CD4-positive, alpha-beta T cell treated with Interleukin-15 for 1 hour (primary cell): ENCODE data around the gene EEA1.
"Not testable (repeated sequence)": the region's sequence is repeated elsewhere in the genome, so short reads cannot be mapped to it uniquely, and the experiment has no call there.

Source experiments
- DNase-seq: peaks from one replicate; pipeline ENCODE4 v3.0.0-alpha.2; 2020

Gene EEA1

DNA sequence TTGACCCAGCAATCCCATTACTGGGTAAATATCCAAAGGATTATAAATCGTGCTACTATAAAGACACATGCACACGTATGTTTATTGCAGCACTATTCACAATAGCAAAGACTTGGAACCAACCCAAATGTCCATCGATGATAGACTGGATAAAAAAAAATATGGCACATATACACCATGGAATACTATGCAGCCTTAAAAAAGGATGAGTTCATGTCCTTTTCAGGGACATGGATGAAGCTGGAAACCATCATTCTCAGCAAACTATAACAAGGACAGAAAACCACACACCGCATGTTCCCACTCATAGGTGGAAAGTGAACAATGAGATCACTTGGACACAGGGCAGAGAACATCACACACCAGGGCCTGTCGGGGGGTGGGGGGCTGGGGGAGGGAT, 134.7 kb downstream of the EEA1 start:
- DNase-seq, result not testable (repeated sequence)

DNA sequence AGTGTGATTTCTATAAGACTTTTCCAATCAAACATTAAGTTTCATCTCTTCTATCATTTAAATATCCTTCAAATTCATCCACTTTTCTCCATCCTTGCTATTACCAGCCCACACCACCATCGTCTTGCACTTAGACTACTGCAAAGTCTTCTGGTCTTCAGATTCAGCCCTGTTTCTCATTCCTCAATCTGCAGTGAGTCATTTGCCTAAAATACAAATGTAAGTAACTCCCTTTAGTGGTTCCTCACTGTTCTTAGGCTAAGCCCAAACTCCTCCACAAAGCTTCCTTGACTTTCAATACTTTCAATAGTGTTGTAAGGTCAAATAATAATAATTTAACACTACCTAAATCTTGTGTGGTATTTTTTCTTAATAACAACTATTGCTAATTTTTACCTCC, 143.1 kb downstream of the EEA1 start:
- no peak for DNase-seq

DNA sequence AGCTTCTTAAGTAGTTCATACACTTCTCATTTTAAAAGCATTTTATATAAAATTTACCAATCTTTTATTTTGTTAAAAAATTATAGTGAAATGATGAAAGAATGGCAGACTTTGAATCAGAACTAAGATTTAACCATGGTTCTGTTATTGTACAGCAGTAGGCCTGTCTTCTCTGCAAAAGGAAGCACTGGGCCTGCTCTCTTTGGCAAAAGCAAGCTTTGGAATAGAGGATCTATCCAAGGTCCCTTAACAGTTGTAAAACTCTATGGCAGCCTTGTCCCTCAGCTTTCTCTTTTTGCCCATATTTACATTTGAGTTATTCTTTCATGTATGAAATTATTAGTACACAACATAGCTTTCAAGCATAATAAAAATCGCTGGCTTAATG, 143.5 kb downstream of the EEA1 start:
- no peak for DNase-seq

DNA sequence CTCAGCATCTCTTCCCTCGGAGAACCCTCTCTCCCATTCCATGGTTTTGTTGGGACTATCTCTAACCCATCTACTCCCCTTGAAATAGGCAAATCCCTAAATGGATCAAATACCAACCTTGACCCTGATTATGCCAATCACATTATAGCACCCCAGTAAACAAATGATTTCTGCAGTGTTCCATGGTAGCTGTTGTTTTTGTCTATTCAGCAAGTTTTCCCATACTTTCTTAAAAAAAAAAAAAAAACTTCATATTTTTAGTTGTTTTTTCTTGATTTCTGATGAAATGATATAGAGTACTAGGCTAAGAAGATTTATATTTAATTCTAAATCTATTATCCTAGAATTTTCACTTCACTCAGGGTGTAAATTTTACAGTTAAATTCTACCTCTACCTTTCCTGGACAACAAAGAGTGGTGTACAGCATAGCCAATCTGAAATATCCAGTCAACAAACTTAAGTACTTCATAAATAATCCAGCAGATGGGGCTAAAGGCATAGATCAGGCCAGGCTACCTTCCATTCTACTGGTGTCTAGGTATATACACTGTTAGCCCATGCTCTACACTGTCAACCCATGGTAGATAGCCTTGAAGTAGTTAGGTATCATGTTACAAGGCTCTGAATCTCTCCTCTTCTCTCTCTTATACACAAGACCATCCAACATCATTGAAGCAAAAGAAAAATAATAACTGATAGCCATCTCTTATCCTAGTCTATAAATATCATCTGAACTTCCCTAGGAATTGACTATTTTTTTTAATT, 144.1 kb downstream of the EEA1 start:
- DNase-seq, result no peak

GRCh38 chr12:92784356-92784755, 144.7 kb downstream of the EEA1 start:
- DNase-seq, result no peak

DNA sequence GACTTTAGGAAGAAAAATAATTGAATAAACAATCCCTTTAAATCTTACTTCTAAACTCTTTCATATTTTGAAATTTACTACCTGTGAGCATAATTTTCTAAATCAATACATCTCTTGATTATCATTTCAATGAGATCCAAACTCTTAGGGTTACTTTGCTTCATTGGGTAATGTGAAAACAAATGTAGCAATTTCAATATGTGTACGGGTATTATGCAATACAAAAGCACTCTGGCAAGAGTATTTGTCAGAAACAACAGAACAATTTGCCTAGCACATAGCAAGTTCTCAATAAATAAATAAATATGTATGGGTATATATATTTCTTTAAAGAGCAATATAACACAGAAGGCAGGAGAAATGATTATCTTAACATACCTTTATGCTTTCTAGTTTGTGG, 149.2 kb downstream of the EEA1 start:
- no peak for DNase-seq

DNA sequence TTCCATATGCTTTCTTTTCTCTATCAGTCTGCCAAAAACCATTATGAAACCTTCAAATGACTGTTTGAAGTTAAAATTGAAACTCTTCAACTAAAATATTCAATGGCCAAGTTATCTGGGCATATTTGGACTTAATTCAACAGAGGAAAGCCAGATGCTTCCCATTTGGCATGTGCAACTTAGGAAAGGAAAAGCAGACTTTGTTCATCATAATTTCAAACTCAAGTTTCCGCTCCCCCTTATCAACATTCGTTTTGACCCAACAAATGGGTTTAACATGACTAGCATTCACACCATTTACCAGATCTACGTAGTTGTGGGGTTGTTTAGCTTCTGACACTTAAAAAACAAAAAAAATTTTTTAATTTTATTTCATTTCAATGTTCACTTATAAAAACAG, 150.6 kb downstream of the EEA1 start:
- no peak for DNase-seq

DNA sequence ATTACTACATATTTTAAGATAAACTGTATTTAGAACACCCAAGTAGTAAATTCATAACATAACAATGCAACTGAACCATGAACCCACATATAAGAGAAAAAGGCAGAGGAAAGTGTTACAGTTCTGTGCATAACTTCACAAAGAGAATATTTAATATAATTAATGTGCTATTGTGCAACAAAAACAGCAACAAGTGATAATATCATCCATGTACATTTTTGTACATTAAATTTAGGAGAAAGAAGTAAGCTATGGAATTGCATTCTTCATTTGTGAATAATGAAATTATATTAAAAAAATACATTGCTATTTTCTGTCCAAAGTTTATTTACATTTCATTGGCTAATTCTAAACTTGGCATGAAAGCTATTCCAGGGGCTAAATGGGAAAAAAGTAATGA, 153.7 kb downstream of the EEA1 start:
- no peak for DNase-seq

- DNase-seq, result no peak
These were observed 158.1 kb downstream of the EEA1 start for GRCh38 chr12:92771001-92771400.

- no peak for DNase-seq
These were observed 159.8 kb downstream of the EEA1 start for GRCh38 chr12:92769124-92769901.

GRCh38 chr12:92765871-92766270, 163.2 kb downstream of the EEA1 start:
- DNase-seq, result no peak

- DNase-seq, result no peak
These were observed 164.3 kb downstream of the EEA1 start for GRCh38 chr12:92764831-92765230.

- no peak for DNase-seq
These were observed 166.3 kb downstream of the EEA1 start for GRCh38 chr12:92762773-92763172.

GRCh38 chr12:92759634-92760268, 169.3 kb downstream of the EEA1 start:
- DNase-seq, result no peak

DNA sequence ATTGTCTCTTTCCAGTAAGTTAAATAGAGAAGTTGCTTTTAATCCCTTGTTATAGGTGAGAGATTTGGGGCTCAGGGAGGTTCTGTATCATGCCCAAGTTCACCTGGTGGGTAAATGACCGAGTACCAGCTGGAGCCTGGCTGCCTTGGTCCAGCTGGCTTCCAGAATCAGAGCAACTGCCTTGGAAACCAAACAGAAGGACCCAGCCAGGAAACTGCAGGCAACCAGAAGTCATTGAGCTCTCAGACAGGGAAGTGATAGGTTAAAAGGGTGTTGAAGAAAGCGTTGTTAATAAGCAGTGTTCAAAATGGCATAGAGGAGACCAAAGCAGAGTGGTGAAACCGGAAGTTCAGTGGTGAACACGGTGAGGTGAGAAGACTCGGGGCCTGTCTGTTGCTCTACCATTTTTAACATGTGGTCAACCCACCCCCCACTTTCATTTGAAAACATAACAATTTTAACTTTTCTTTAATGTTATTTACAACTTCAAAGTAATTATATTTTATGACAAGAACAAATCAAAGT, 171.4 kb downstream of the EEA1 start:
- no peak for DNase-seq

DNA sequence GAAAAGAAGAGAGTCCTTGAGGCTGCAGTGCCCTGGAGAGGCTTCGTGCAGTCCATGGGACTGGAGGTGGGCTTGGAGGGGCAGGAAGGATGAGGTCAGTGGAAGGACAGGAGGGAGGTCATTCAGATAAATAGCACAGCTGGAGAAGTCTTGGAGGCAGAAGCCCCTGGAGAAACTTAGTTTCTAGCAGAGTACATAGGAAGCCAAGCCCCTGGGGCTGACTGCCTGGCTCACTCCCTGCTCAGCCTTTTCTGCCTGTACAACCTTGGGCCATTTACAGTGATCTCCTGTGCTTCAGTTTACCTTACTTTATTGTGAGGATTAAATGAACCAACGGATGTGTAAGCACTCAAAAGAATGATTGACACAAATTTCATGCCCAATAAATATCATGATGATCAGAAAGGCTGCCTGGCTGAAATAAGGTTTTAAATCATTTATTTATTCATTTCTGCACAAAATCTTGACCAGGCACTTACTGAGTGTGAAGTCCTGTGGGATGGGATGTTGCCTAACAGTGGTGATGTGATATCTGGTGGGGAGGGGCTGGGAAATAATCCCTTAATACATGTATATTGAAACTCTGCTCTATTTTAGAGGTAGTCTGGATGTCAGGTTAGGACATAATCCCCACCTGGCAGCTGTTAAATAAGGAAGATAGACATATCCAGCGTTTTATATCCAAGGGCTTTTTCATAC, 172.0 kb downstream of the EEA1 start:
- no peak for DNase-seq

DNA sequence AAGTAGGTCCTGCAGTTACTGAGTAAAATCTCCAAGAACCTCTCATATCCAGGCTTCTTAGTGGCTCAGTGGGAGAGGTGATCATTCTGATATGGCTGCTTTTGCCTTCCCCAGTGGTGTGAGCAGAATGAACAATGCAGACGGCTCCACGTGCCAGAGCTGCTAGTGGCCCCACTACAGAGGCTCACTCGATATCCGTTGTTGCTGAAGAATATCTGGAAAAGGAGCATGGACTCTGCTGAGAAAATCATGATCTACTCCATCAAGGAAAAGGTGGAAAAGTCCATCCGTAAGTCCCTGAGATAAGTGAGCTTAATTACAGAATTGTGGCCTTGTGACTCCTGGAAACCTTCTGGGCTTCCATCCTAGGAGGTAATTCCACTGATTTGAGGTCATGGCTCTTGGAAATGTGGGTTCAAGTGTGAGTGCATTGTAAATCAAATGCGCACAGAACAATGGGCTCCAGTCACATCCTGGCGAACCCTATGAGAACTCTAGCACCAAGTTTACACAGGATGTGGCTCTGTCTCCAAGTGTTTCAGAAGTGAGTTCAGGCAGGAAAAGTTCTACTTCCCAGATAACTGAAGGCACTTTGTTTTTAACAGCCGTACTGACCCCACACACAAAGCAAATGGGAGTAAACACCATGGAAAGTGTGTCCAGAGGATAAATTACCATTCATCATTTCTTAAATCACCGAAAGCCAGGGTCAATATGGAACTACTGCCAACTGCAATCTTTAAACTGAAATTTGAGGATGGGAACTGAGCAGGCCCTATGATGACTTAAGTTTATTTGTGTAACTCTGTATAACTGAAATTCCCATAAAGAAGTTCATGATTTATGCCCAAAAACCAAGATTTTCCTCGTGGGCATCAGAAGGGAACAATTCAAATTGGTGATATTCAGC, 174.9 kb downstream of the EEA1 start:
- no peak for DNase-seq

- DNase-seq, result not testable (repeated sequence)
These were observed 179.4 kb downstream of the EEA1 start for GRCh38 chr12:92749691-92750090.

DNA sequence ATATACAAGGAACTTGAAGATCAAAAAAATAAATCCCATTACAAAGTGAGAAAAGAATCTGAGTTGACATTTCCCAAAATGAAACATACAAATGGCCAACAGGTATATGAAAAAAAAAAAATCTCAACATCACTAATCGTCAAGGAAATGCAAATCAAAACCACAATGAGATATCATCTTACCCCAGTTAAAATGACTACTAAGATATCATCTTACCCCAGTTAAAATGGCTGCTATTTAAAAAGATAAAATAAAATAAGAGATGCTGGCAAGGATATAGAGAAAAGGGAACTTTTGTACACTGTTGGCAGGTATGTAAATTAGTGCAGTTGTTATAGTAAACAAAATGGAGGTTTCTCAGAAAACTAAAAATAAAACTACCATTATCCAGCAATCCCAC, 181.9 kb downstream of the EEA1 start:
- no peak for DNase-seq

- DNase-seq, result no peak
These were observed 183.1 kb downstream of the EEA1 start for GRCh38 chr12:92745856-92746550.

- no peak for DNase-seq
These were observed 186.1 kb downstream of the EEA1 start for GRCh38 chr12:92743026-92743425.
